Hippocampal formation (tissue), 2 donors: ENCODE measurements around the gene KIR2DL3.
"Not testable (repeated sequence)": the region's sequence is repeated elsewhere in the genome, so short reads cannot be mapped to it uniquely, and the experiment has no call there.

ENCODE experiments used
- DNase-seq, 2 donors: peaks; one replicate each; lab custom pipeline; 2025; lab: John Stamatoyannopoulos, UW

Gene KIR2DL3

DNA sequence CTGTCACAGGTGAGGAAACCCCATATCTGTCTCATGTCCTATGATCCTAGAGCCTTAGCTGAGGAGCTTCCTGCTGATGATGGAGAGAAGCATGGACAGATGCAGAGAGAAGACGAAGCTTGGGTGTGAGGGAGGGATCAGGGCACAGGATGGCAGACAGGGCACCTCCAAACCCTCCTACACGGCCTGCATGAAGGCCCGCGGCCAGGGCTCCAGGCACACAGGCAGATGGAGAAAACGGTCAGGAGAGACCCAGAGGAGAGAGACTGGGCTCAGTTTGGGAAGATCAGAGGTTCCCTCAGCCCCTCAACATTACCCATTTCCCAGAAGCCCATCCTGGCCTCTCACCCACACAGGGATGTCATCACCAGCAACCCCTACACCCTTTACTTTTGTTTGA, 5.8 kb downstream of the KIR2DL3 start:
- not testable (repeated sequence) for DNase-seq

DNA sequence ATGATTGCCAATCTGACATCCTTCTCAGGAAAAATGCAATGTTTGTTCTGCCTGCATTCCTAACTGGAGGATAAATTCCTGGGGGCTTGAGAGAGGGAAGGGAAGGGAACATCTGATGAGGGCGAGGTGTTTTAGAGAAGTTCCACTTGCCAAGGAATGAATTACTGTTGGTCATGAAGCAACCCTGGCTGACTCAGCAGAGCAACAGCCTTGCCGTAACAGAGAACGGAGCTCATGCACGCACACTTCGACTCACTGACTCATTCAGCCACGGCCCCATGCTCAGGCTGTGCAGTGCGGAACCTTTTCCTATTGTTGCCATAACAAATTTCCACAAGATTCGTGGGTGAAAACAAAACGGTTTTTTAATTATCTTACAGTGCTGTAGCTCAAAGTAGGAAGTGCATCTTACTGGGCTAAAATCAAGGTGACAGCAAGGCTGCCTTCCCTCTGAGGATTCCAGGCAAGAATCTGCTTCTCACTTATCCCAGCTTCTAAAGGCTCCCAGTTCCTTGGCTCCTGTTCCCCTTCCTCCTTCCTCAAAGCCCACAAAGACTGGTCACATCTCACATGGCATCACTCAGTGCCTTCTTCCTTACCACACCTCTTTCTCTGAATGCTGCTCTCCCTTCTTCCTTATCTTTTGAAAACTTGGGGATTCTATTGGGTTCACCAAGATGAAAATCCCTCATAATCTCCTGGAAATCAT, 9.5 kb downstream of the KIR2DL3 start:
- not testable (repeated sequence) for DNase-seq

DNA sequence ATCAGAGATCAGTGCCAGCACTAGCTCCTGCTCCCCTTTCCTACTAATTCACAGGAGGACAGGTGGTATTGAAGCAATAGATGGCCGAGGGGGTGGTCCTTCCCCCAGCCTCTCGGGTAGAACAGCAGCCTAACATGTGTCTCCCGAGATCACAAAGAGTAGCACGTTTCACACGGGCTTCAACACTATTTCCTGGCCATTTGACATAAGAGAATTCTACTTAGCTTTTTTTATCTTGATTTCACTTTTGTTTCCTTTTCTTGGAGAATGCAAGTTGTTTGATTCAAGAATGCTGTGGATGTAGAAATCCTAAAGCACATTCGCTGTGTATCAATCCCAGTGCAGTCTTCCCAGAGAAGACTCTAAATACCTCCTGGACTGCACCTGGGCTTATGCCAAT, 12.0 kb downstream of the KIR2DL3 start:
- DNase-seq = not testable (repeated sequence)

DNA sequence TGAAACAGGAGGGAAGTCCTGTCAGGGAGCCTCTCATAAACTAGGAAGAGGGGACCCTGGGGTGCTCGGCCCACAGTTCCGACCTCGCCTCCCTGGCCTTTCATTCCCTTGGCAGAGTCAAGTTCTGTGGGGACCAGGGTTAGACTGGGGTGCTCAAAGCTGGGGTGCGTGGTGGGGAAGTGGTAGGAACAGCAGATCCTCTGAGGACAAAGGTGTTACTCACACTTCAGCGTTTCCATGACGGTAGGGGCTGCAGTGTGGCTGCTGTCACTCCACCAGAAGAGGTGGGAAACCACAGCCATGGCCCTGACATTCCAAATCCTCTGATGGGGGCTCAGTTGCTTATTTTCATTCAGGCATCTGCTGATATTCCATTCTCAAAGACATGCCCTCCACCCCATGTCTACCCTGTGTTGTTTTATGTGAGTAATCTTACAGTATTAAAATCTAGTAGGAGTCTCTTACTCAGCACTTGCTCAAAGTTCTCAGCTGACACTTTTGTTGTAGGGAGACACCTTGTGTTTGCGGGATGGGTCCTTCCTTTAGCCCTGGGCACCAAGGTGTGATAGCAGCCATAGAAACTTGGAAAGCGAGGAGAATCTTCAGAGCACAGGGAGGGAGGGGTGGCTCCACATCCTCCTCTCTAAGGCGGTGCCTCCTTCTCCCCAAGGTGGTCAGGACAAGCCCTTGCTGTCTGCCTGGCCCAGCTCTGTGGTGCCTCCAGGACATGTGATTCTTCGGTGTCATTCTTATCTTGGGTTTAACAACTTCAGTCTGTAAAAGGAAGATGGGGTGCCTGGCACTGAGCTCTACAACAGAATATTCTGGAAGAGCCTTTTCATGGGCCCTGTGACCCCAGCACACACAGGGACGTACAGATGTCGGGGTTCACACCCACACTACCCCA, 18.1 kb downstream of the KIR2DL3 start:
- not testable (repeated sequence) for DNase-seq

DNA sequence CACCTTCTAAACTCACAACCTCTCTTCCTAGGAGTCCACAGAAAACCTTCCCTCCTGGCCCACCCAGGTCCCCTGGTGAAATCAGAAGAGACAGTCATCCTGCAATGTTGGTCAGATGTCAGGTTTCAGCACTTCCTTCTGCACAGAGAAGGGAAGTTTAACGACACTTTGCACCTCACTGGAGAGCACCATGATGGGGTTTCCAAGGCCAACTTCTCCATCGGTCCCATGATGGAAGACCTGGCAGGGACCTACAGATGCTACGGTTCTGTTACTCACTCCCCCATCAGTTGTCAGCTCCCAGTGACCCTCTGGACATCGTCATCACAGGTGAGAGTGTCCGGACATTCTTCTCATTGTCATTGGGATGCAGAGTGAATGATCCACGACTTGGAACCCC, 20.3 kb downstream of the KIR2DL3 start:
- not testable (repeated sequence) for DNase-seq

DNA sequence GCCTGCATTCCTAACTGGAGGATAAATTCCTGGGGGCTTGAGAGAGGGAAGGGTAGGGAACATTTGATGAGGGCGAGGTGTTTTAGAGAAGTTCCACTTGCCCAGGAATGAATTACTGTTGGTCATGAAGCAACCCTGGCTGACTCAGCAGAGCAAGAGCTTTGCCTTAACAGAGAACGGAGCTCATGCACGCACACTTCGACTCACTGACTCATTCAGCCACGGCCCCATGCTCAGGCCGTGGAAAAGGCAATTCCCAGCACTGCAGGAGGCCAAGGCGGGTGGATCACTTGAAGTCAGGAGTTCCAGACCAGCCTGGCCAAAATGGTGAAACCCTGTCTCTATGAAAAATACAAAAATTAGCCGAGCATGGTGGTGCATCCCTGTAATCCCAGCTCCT, 25.9 kb downstream of the KIR2DL3 start:
- not testable (repeated sequence) for DNase-seq

DNA sequence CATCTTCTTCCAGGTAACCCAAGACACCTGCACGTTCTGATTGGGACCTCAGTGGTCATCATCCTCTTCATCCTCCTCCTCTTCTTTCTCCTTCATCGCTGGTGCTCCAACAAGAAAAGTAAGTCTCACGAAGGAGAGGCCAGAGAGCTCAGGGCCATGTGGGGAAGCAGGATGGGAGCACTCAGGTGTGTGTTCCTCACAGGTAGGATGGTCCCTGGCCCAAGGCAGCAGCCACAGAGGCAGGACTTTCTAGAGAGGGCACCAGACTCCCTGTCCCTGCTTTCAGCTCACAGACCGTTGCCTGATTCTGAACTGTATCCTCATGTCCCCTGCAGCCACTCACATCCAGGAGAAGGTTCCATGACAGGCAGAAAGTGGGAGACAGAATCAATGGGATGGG, 28.2 kb downstream of the KIR2DL3 start:
- DNase-seq = not testable (repeated sequence)

DNA sequence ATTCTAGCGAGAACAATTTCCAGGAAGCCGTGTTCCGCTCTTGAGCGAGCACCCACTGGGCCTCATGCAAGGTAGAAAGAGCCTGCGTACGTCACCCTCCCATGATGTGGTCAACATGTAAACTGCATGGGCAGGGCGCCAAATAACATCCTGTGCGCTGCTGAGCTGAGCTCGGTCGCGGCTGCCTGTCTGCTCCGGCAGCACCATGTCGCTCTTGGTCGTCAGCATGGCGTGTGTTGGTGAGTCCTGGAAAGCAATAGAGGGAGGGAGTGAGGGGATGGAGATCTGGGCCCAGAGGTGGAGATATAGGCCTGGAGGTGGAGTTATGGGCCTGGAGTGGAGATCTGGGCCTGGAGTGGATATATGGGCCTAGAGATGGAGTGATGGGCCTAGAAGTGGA, 31.3 kb downstream of the KIR2DL3 start, which contains the start of gene KIR2DL1:
Gene KIR2DL1, plus strand, starts transcription at position 148 of the 400 bp plus-strand sequence. Its CDS starts 58 bp downstream, at position 206.
- DNase-seq = not testable (repeated sequence)

DNA sequence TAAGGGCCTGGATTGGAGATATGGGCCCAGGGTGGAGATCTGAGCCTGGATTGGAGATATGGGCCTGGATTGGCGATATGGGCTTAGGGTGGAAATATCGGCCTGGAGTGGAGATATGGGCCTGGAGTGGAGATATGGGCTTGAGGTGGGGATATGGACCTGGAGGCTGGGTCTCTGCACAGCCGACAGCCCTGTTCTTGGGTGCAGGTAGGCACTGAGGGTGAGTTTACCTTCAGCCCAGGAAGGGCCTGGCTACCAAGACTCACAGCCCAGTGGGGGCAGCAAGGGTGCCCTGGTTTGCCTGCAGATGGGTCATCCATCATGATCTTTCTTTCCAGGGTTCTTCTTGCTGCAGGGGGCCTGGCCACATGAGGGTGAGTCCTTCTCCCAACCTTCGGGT, 32.2 kb downstream of the KIR2DL3 start:
- DNase-seq = not testable (repeated sequence)

DNA sequence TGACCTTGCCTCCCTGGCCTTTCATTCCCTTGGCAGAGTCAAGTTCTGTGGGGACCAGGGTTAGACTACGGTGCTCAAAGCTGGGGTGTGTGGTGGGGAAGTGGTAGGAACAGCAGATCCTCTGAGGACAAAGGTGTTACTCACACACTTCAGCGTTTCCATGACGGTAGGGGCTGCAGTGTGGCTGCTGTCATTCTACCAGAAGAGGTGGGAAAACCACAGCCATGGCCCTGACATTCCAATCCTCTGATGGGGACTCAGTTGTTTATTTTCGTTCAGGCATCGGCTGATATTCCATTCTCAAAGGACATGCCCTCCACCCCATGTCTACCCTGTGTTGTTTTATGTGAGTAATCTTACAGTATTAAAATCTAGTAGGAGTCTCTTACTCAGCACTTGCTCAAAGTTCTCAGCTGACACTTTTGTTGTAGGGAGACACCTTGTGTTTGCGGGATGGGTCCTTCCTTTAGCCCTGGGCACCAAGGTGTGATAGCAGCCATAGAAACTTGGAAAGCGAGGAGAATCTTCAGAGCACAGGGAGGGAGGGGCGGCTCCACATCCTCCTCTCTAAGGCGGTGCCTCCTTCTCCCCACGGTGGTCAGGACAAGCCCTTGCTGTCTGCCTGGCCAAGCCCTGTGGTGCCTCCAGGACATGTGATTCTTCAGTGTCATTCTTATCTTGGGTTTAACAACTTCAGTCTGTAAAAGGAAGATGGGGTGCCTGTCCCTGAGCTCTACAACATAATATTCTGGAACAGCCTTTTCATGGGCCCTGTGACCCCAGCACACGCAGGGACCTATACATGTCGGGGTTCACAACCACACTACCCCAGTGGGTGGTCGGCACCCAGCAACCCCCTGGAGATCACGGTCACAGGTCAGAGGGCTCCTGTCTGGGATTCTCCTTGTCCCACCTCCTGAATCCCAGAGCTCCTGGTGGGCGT, 33.0 kb downstream of the KIR2DL3 start:
- not testable (repeated sequence) for DNase-seq

DNA sequence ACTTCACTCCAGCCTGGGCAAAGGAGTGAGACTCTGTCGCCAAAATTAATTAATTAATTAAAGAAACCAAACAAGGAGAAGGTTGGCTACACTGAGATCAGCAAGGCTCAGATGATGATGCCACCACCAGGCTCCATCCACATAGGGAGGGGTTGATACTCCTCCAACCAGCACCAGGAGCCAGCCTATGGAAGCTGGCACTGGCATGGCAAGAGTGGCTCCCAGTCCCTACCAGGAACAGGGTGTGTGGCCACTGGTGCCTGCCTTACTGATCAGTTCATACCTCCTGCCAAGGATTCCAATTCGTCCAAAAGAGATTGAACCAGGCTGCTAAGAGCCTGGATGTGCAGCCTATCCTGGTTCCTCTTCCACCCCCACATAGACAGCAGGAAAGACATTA, 34.4 kb downstream of the KIR2DL3 start:
- not testable (repeated sequence) for DNase-seq

DNA sequence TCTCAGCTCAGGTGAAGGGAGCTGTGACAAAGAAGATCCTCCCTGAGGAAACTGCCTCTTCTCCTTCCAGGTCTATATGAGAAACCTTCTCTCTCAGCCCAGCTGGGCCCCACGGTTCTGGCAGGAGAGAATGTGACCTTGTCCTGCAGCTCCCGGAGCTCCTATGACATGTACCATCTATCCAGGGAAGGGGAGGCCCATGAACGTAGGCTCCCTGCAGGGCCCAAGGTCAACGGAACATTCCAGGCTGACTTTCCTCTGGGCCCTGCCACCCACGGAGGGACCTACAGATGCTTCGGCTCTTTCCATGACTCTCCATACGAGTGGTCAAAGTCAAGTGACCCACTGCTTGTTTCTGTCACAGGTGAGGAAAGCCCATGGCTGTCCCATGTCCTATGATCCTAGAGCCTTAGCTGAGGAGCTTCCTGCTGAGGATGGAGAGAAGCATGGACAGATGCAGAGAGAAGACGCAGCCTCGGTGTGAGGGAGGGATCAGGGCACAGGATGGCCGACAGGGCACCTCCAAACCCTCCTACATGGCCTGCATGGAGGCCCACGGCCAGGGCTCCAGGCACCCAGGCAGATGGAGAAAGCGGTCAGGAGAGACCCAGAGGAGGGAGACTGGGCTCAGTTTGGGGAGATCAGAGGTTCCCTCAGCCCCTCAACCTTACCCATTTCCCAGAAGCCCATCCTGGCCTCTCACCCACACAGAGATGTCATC, 36.9 kb downstream of the KIR2DL3 start:
- not testable (repeated sequence) for DNase-seq

DNA sequence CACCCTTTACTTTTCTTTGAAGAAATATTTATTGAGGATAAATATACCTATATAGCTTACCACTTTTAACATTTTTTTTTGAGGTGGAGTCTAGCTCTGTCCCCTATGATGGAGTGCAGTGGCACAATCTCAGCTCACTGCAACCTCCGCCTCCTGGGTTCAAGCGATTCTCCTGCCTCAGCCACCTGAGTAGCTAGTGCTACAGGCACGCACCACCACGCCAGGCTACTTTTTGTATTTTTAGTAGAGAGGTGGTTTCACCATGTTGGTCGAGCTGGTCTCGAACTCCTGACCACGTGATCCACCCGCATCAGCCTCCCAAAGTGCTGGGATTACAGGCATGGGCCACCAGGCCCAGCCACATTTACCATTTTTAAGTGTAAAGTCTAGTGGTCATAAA, 37.5 kb downstream of the KIR2DL3 start:
- not testable (repeated sequence) for DNase-seq

DNA sequence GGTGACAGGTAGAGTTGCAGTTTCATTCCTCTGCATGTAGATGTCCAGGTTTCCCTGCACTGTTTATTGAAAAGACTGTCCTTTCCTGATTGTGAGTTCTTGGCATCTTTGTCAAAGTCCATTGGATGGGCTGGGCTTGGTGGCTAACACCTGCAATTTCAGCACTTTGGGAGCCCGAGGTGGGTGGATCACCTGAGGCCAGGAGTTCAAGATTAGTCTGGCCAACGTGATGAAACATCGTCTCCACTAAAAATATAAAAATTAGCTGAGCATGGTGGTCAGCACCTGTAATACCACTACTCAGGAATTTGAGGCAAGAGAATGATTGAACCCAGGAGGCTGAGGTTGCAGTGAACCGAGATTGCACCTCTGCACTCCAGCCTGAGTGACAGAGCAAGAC, 39.5 kb downstream of the KIR2DL3 start:
- not testable (repeated sequence) for DNase-seq

DNA sequence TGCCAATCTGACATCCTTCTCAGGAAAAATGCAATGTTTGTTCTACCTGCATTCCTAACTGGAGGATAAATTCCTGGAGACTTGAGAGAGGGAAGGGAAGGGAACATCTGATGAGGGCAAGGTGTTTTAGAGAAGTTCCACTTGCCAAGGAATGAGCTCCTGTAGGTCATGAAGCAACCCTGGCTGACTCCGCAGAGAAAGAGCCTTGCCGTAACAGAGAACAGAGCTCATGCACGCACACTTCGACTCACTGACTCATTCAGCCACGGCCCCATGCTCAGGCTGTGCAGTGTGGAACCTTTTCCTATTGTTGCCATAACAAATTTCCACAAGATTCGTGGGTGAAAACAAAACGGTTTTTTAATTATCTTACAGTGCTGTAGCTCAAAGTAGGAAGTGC, 40.6 kb downstream of the KIR2DL3 start:
- not testable (repeated sequence) for DNase-seq

DNA sequence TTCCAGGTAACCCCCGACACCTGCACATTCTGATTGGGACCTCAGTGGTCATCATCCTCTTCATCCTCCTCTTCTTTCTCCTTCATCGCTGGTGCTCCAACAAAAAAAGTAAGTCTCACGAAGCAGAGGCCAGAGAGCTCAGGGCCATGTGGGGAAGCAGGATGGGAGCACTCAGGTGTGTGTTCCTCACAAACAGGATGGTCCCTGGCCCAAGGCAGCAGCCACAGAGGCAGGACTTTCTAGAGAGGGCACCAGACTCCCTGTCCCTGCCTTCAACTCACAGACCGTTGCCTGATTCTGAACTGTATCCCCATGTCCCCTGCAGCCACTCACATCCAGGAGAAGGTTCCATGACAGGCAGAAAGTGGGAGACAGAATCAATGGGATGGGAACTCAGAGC, 44.6 kb downstream of the KIR2DL3 start:
- DNase-seq = not testable (repeated sequence)

DNA sequence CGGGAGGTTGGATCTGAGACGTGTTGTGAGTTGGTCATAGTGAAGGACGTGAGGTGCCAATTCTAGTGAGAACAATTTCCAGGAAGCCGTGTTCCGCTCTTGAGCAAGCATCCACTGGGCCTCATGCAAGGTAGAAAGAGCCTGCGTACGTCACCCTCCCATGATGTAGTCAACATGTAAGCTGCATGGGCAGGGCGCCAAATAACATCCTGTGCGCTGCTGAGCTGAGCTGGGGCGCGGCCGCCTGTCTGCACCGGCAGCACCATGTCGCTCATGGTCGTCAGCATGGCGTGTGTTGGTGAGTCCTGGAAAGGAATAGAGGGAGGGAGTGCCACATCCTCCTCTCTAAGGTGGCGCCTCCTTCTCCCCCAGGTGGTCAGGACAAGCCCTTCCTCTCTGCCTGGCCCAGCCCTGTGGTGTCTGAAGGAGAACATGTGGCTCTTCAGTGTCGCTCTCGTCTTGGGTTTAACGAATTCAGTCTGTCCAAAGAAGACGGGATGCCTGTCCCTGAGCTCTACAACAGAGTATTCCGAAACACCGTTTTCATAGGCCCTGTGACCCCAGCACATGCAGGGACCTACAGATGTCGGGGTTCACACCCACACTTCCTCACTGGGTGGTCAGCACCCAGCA, 47.9 kb downstream of the KIR2DL3 start:
- DNase-seq = not testable (repeated sequence)

DNA sequence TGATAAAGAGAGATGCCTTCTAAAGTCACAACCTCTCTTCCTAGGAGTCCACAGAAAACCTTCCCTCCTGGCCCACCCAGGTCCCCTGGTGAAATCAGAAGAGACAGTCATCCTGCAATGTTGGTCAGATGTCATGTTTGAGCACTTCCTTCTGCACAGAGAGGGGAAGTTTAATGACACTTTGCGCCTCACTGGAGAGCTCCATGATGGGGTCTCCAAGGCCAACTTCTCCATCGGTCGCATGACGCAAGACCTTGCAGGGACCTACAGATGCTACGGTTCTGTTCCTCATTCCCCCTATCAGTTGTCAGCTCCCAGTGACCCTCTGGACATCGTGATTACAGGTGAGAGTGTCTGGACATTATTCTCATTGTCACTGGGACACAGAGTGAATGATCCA, 49.8 kb downstream of the KIR2DL3 start:
- not testable (repeated sequence) for DNase-seq

DNA sequence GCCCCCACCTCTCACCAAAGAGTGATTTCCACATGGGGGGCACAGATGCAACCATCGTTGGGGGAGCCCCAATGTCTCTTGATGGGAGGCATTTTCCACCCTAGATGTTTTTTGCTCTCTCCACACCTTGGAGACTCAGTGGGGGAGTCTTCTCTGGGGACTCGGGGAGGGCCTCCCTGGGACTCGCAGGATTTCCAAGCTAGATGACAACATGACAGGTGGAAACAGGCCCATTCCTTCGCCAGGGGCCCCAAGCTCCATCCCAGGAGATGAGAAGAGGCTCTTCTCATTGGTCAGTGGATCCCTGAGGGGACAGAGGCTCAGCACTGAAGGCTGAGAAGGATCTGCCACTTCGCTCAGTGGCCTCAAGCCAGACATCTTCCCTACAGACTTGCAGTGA, 52.4 kb downstream of the KIR2DL3 start:
- DNase-seq = no peak

DNA sequence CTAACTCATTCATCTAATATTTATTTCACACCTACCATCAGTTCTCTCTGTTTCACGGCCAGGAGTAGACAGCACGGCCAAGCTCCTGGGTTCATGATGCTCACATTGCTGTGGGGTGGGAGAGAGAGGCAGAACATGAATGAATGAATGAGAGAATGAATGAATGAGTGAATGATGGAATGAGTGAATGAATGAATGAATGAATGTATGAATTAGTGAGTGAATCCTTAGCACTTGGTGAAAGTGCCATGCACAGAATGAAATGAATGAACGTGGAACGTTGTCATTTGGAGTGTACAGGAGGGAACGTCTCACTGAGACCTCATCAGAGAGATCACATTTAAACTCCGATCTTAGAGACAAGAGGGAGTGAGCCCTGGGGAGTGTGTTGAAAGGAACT, 53.2 kb downstream of the KIR2DL3 start:
- no peak for DNase-seq

DNA sequence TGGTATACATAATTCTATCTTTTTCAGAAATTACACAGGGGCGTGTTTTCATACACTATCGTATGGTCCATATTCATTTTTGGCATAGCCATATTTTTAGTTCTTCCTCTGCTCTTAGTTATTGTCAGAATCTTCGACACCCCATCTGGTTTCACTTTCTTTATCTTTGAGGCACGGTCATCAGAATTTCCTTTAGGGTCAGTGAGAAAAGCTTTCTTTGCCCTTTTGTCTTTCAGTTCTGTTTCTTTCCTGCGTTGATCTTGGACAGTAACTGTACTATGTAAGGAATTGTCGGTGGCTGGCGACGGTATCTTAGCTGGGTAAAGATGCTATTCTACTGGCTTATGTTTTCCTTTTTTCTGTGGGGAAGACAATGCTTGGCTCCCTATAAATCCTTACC, 54.5 kb downstream of the KIR2DL3 start:
- no peak for DNase-seq
